K562 (cell line): ENCODE data around the gene CBFA2T3. TPM values are rescaled to one million over a fixed set of nuclear protein-coding genes. Genes with fewer than 3 reads are reported as not detected.

Experiments used
- ATAC-seq: fragments of 200-7000 bp; cut with Tn5 transposase; 3 replicates; pipeline ENCODE4 v1.9.1; 2020; ENCODE audit warnings: moderate library complexity
- BruUV-seq: library from RNA; stranded (reverse); fragments of 400-500 nt; replicated peaks from 2 replicates; lab custom pipeline; 2021; lab: Mats Ljungman, UMichigan
- CTCF ChIA-PET: fragments of 300-600 bp; formaldehyde crosslinking; extraction: SDS; loops from one replicate; lab custom pipeline; 2021; ENCODE audit warnings: low intra/inter-chr PET ratio; lab: Yijun Ruan, JAX
- POLR2A ChIA-PET: fragments of 300-600, 350-650 bp; sonication (Branson Sonifier 250); formaldehyde crosslinking; extraction: SDS; loops from one replicate; lab custom pipeline; 2021; ENCODE audit warnings: antibody characterized with exemption, inconsistent platforms; lab: Yijun Ruan, JAX
- DNase-seq, 4 experiments: peaks; one replicate each; pipeline versions ENCODE4 v3.0.0 to v3.0.0-alpha.2; 2011 to 2018; ENCODE audit warnings: low spot score in 3 of 4, mixed read lengths in 3 of 4; ENCODE audit errors: extremely low read depth in 1 of 4
- FAIRE-seq: peaks from 2 replicates; lab custom pipeline; 2011; peaks lifted over from hg19 to GRCh38; lab: Jason Lieb, UNC
- H2AFZ ChIP-seq: 2 replicates; pipeline ENCODE4 v1.6.0; 2011; ENCODE audit warnings: low read depth, low read length, control low read depth, inconsistent platforms
- H3K27ac ChIP-seq: fragments of 200-600 bp; 3 replicates; pipeline ENCODE4 v1.8.0; 2011; ENCODE audit warnings: low read depth, mild to moderate bottlenecking, control low read depth, inconsistent platforms, low read length, moderate library complexity, mixed read lengths; ENCODE audit errors: extremely low read depth
- H3K27me3 ChIP-seq, 2 experiments: fragments of 300-600 bp in 1 of 2; 2 replicates in 1 of 2; 3 replicates in 1 of 2; pipeline versions ENCODE4 v1.6.0 to v1.8.0; 2011; ENCODE audit warnings: inconsistent platforms in 2 of 2, low read length in 2 of 2, mild to moderate bottlenecking in 1 of 2, mixed read lengths in 1 of 2, moderate library complexity in 1 of 2; ENCODE audit not compliant: control insufficient read depth in 2 of 2, insufficient read depth in 2 of 2
- H3K36me3 ChIP-seq: fragments of 300-600 bp; 3 replicates; pipeline ENCODE4 v1.8.0; 2011; ENCODE audit warnings: mild to moderate bottlenecking, low read length, inconsistent platforms; ENCODE audit not compliant: control insufficient read depth, insufficient read depth
- H3K4me1 ChIP-seq, 2 experiments: fragments of 200-600 bp in 1 of 2; replicated peaks in 1 of 2; 2 replicates in 1 of 2; 3 replicates in 1 of 2; pipeline versions ENCODE4 v1.5.1 to v1.8.0; 2011; ENCODE audit warnings: inconsistent platforms in 2 of 2, low read length in 2 of 2, mild to moderate bottlenecking in 1 of 2, mixed read lengths in 1 of 2, moderate library complexity in 1 of 2; ENCODE audit not compliant: control insufficient read depth in 2 of 2, insufficient read depth in 2 of 2
- H3K4me2 ChIP-seq: 2 replicates; pipeline ENCODE4 v1.6.1; 2011; ENCODE audit warnings: low read length, control low read depth, inconsistent platforms, mixed read lengths; ENCODE audit not compliant: insufficient read depth
- H3K4me3 ChIP-seq: fragments of 200-600 bp; sonication (generic), shearing (Covaris generic); 2 replicates; pipeline ENCODE4 v1.5.1; 2016; ENCODE audit warnings: control low read depth, inconsistent platforms
- H3K79me2 ChIP-seq: fragments of 200-600 bp; 3 replicates; pipeline ENCODE4 v1.8.0; 2011; ENCODE audit warnings: low read length, inconsistent platforms; ENCODE audit not compliant: control insufficient read depth, insufficient read depth
- H3K9ac ChIP-seq, 2 experiments: 2 replicates each; pipeline versions ENCODE4 v1.6.0 to v1.6.1; 2011; ENCODE audit warnings: low read depth in 2 of 2, low read length in 2 of 2, control low read depth in 1 of 2, inconsistent platforms in 1 of 2, mild to moderate bottlenecking in 1 of 2, mixed read lengths in 1 of 2; ENCODE audit not compliant: insufficient read depth in 1 of 2
- H3K9me1 ChIP-seq: one replicate; pipeline ENCODE4 v1.6.0; 2011; ENCODE audit warnings: inconsistent platforms, mild to moderate bottlenecking, low read length, moderate library complexity; ENCODE audit not compliant: control insufficient read depth, insufficient read depth
- H3K9me3 ChIP-seq: replicated peaks from 2 replicates; pipeline ENCODE4 v1.5.1; 2011; ENCODE audit warnings: low read depth, low read length, inconsistent platforms; ENCODE audit not compliant: control insufficient read depth, insufficient read depth
- H4K20me1 ChIP-seq: replicated peaks from 2 replicates; pipeline ENCODE4 v1.6.1; 2011; ENCODE audit warnings: low read length, inconsistent platforms, mixed read lengths; ENCODE audit not compliant: control insufficient read depth, insufficient read depth
- FOSL1 ChIP-seq: fragments of 200-800 bp; sonication (Bioruptor generic); conservative IDR thresholded peaks from 2 replicates; pipeline ENCODE4 v1.6.1; 2016; ENCODE audit warnings: missing genetic modification characterization, missing compliant biosample characterization
- IRF9 ChIP-seq: fragments of 450-650 bp; IDR thresholded peaks from 2 replicates; pipeline ENCODE4 v1.6.1; 2016; ENCODE audit warnings: missing biosample characterization, missing genetic modification characterization
- NUFIP1 ChIP-seq: fragments of 450-650 bp; IDR thresholded peaks from 2 replicates; pipeline ENCODE4 v1.6.1; 2018; ENCODE audit not compliant: partially characterized antibody
- RBM22 ChIP-seq: fragments of 200-400 bp; formaldehyde crosslinking; IDR thresholded peaks from 2 replicates; pipeline ENCODE4 v1.6.1; 2018; ENCODE audit warnings: low read length, low read depth; ENCODE audit not compliant: poor library complexity, severe bottlenecking
- ZFP30 ChIP-seq: fragments of 250-450 bp; sonication (Bioruptor Pico); IDR thresholded peaks from 2 replicates; pipeline ENCODE4 v1.8.0; 2022; ENCODE audit warnings: moderate library complexity, mild to moderate bottlenecking, inconsistent platforms, borderline replicate concordance
- ZKSCAN8 ChIP-seq: fragments of 200-800 bp; sonication (Bioruptor generic); IDR thresholded peaks from 2 replicates; pipeline ENCODE4 v1.6.1; 2016; ENCODE audit warnings: missing genetic modification characterization, missing compliant biosample characterization
- WGBS: fragments of 100-300 bp; shearing (Covaris generic); methylation state at CpG from one replicate; pipeline ENCODE4 v1.1.6; 2016; ENCODE audit warnings: low coverage, mixed read lengths; ENCODE audit not compliant: insufficient coverage; ENCODE audit errors: missing lambda C conversion rate; 5-methylcytosine and 5-hydroxymethylcytosine counted together
- in situ Hi-C: fragments of 300-500 bp; cut with MboI; formaldehyde crosslinking; loops from 4 replicates; pipeline ENCODE4 v1.15.0; 2018; ENCODE audit warnings: inconsistent platforms, mixed read lengths
- intact Hi-C: fragments of 100-400 bp; cut with micrococcal nuclease; formaldehyde crosslinking; loops from 2 replicates; pipeline ENCODE4 v1.14.2; 2022
- polyA plus RNA-seq, 8 experiments: library from polyadenylated mRNA; depleted of rRNA in 4 of 8; stranded (reverse) in 5 of 8; unstranded in 3 of 8; fragments of >200 nt; fragmentation: Nextera tagmentation in 2 of 8; fragmentation: Illumina TruSeq in 1 of 8; extraction: Ambion mirVana in 2 of 8; extraction: Trizol in 1 of 8; gene quantifications; 2 replicates each; pipeline versions ENCODE4 v1.2.1 to v1.2.3, GENCODE V29; 2011 to 2014; ENCODE audit warnings: inconsistent platforms in 1 of 8, missing spikeins in 1 of 8
- total RNA-seq, 7 experiments: library from RNA; depleted of rRNA in 6 of 7; stranded (reverse); fragments of >200 nt in 6 of 7; fragmentation: Illumina TruSeq in 2 of 7; extraction: Trizol in 2 of 7; gene quantifications; 2 replicates each; pipeline versions ENCODE4 v1.2.1 to v1.2.3, GENCODE V29; 2011 to 2021; ENCODE audit warnings: low replicate concordance in 1 of 7

Gene CBFA2T3
- total and polyA plus RNA-seq, 9 of the 15 experiments (the other 6 are each of a cell fraction or from before 2014, with no cell fraction given): 2.3 to 145 (median 6.7) TPM

GRCh38 chr16:88920618-88921590, 56.1 kb downstream of the CBFA2T3 start:
- peaks cover 99% of the 10 kb centered on the region for H3K79me2 ChIP-seq
- in situ Hi-C loops: no loop called here
- no peak for FAIRE-seq

GRCh38 chr16:88919936-88920335, 57.1 kb downstream of the CBFA2T3 start:
- Histone ChIP-seq H3K27ac (no peak overlapping the region), H3K4me2 (no peak overlapping the region), H3K9me1 (peaks cover 3% of the 10 kb centered on the region), H3K79me2 (peaks cover 94% of the 10 kb centered on the region), H3K36me3 (peaks cover 89% of the 10 kb centered on the region), H3K4me3 (no peak overlapping the region), H2AFZ (no peak overlapping the region), H3K9ac (no peak overlapping the region), H3K9me3 (no peaks in the 10 kb centered on the region), H3K4me1 (peaks cover 0 to 59% of the 10 kb centered on the region in 2 experiments; a peak in 2 of 5 replicates), H3K27me3 (no peaks in the 10 kb centered on the region), H4K20me1 (peaks cover under 1% of the 10 kb centered on the region; the same call in 1 of the 2 replicates)
- in situ Hi-C loops (no loop called here), intact Hi-C loops (no loop called here)
- ATAC-seq: no peak
- DNase-seq: no peak
- no peak for TF ChIP-seq IRF9 (tag)
- no peak for TF ChIP-seq FOSL1
- peak; percentile 71; the same call in 1 of the 2 replicates for TF ChIP-seq ZKSCAN8 (CRISPR knock-in tag)
- TF ChIP-seq NUFIP1: no peak
- CTCF ChIA-PET: no interaction called here
- BruUV-seq: no TSS peak
- WGBS: 92% methylated on average over 10 of the region's 12 CpGs
- FAIRE-seq: no peak
- POLR2A ChIA-PET: no interaction called here

More at GRCh38 chr16:88920618-88921590, 56.1 kb downstream of the CBFA2T3 start:
- Histone ChIP-seq H3K27me3 (no peaks in the 10 kb centered on the region), H3K27ac (no peak overlapping the region), H3K9me3 (no peaks in the 10 kb centered on the region), H4K20me1 (peaks cover 9% of the 10 kb centered on the region), H3K4me2 (no peak overlapping the region), H3K4me3 (no peak overlapping the region)
- WGBS: 91% methylated on average over 22 of the region's 28 CpGs
- CTCF ChIA-PET: no interaction called here
- DNase-seq: peak in 2 of 4 experiments; percentile 37 to 38
- intact Hi-C loops: no loop called here
- peak; percentile 48 for TF ChIP-seq RBM22
- TF ChIP-seq ZFP30: no peak
- TF ChIP-seq, all 486 proteins: peak for 1
- H3K4me1 ChIP-seq: peaks cover 0 to 69% of the 10 kb centered on the region in 2 experiments; a peak in 2 of 5 replicates
- ATAC-seq: no peak
- peaks cover 6% of the 10 kb centered on the region for H3K9me1 ChIP-seq
- no peak overlapping the region for H2AFZ ChIP-seq
- H3K9ac ChIP-seq: 0 out of 4 replicates have a peak overlapping the region, but pooled peaks of 1 of the 2 experiments have one; percentile 7
- BruUV-seq: no TSS peak
- peaks cover 96% of the 10 kb centered on the region for H3K36me3 ChIP-seq
- POLR2A ChIA-PET: interaction anchor here (0.6 to 0.7 kb wide), 2 partner anchors 9 to 349 kb away, joined by 3 to 4 read pairs; no protein-coding TSS in a partner anchor
